WTC11 (cell line): ENCODE results near the gene AKIRIN2. TPM values are rescaled to one million over a fixed set of nuclear protein-coding genes. Genes with fewer than 3 reads are reported as not detected.

ENCODE experiments used
- ATAC-seq: fragments of 200-7000 bp; cut with Tn5 transposase; 2 replicates; pipeline ENCODE4 v1.10.0; 2021; ENCODE audit warnings: mild to moderate bottlenecking, moderate library complexity
- CTCF ChIA-PET: fragments of 300-600 bp; sonication (Branson Sonifier 250); formaldehyde crosslinking; loops from one replicate; lab custom pipeline; 2021; ENCODE audit warnings: antibody characterized with exemption; lab: Charles Lee
- POLR2A ChIA-PET: fragments of 350-600 bp; sonication (Branson Sonifier 250); formaldehyde crosslinking; loops from one replicate; lab custom pipeline; 2021; ENCODE audit warnings: antibody characterized with exemption; lab: Charles Lee
- DNase-seq: peaks from one replicate; pipeline ENCODE4 v3.0.0; 2021; ENCODE audit warnings: low spot score
- H3K27ac Mint-ChIP-seq: 2 replicates; pipeline ENCODE4 v1.8.0; 2021; ENCODE audit warnings: mixed read lengths
- H3K27me3 Mint-ChIP-seq: 2 replicates; pipeline ENCODE4 v1.8.0; 2021; ENCODE audit warnings: low read depth, mild to moderate bottlenecking, moderate library complexity, mixed read lengths
- H3K36me3 Mint-ChIP-seq: 2 replicates; pipeline ENCODE4 v1.8.0; 2021; ENCODE audit warnings: mixed read lengths
- H3K4me1 Mint-ChIP-seq: 2 replicates; pipeline ENCODE4 v1.8.0; 2022; ENCODE audit warnings: mixed read lengths
- H3K4me3 Mint-ChIP-seq: 2 replicates; pipeline ENCODE4 v1.8.0; 2021; ENCODE audit warnings: mild to moderate bottlenecking, moderate library complexity, mixed read lengths
- H3K9me3 Mint-ChIP-seq: 2 replicates; pipeline ENCODE4 v1.8.0; 2021; ENCODE audit warnings: mixed read lengths
- ARID4B ChIP-seq: sonication (generic); formaldehyde crosslinking; IDR thresholded peaks from 2 replicates; pipeline ENCODE4 v1.8.0; 2023; ENCODE audit warnings: missing genetic modification reagents, mild to moderate bottlenecking, borderline replicate concordance
- CDX4 ChIP-seq: fragments of 250-450 bp; sonication (Bioruptor Pico); IDR thresholded peaks from 2 replicates; pipeline ENCODE4 v1.9.0; 2021; ENCODE audit warnings: moderate library complexity, mild to moderate bottlenecking, inconsistent platforms, borderline replicate concordance
- CREB1 ChIP-seq: sonication (generic); formaldehyde crosslinking; IDR thresholded peaks from 2 replicates; pipeline ENCODE4 v1.8.0; 2023; ENCODE audit warnings: mild to moderate bottlenecking, missing genetic modification reagents
- E2F4 ChIP-seq: sonication (generic); formaldehyde crosslinking; IDR thresholded peaks from 2 replicates; pipeline ENCODE4 v1.8.1; 2022; ENCODE audit warnings: low read depth, mild to moderate bottlenecking, moderate library complexity, missing genetic modification reagents, borderline replicate concordance
- ELF4 ChIP-seq: sonication (generic); formaldehyde crosslinking; IDR thresholded peaks from 2 replicates; pipeline ENCODE4 v1.8.1; 2022; ENCODE audit warnings: low read depth, mild to moderate bottlenecking, moderate library complexity, missing genetic modification reagents
- GABPB1 ChIP-seq: sonication (generic); formaldehyde crosslinking; IDR thresholded peaks from 2 replicates; pipeline ENCODE4 v1.8.1; 2023; ENCODE audit warnings: mild to moderate bottlenecking, missing genetic modification reagents
- JUN ChIP-seq: sonication (generic); formaldehyde crosslinking; IDR thresholded peaks from 2 replicates; pipeline ENCODE4 v1.8.0; 2023; ENCODE audit warnings: mild to moderate bottlenecking, missing genetic modification reagents
- PRRX2 ChIP-seq: fragments of 250-450 bp; sonication (Bioruptor Pico); IDR thresholded peaks from 2 replicates; pipeline ENCODE4 v1.8.0; 2021; ENCODE audit warnings: mild to moderate bottlenecking
- USF2 ChIP-seq: sonication (generic); formaldehyde crosslinking; IDR thresholded peaks from 2 replicates; pipeline ENCODE4 v1.8.1; 2023; ENCODE audit warnings: mild to moderate bottlenecking, missing genetic modification reagents, moderate library complexity
- ZBTB21 ChIP-seq: sonication (generic); formaldehyde crosslinking; IDR thresholded peaks from 2 replicates; pipeline ENCODE4 v1.8.1; 2023; ENCODE audit warnings: mild to moderate bottlenecking, missing genetic modification reagents, borderline replicate concordance
- ZNF121 ChIP-seq: sonication (generic); formaldehyde crosslinking; IDR thresholded peaks from 2 replicates; pipeline ENCODE4 v1.8.0; 2023; ENCODE audit warnings: missing genetic modification reagents
- ZNF396 ChIP-seq: fragments of 250-450 bp; sonication (Bioruptor Pico); IDR thresholded peaks from 2 replicates; pipeline ENCODE4 v1.8.0; 2021; ENCODE audit warnings: mild to moderate bottlenecking, moderate library complexity, borderline replicate concordance
- ZSCAN18 ChIP-seq: fragments of 250-450 bp; sonication (Bioruptor Pico); IDR thresholded peaks from 2 replicates; pipeline ENCODE4 v2.1.2; 2022; ENCODE audit warnings: mild to moderate bottlenecking, moderate library complexity
- total RNA-seq: library from RNA; stranded (reverse); gene quantifications from 3 replicates; pipeline ENCODE4 v1.2.3, GENCODE V29; 2021

AKIRIN2 gene
- total RNA-seq, 1 experiment from 2014 or later, result 90.2 TPM

- ChIA-PET POLR2A (no interaction called here), CTCF (no interaction called here)
- no peak overlapping the region for H3K27ac Mint-ChIP-seq
- no peaks in the 10 kb centered on the region for H3K27me3 Mint-ChIP-seq
- DNase-seq, result no peak
- no peak overlapping the region for H3K4me3 Mint-ChIP-seq
- TF ChIP-seq CREB1, result no peak
- TF ChIP-seq PRRX2 (CRISPR knock-in tag), result no peak
- TF ChIP-seq USF2 (CRISPR knock-in tag), result no peak
- no peak for TF ChIP-seq ZNF396 (CRISPR knock-in tag)
- TF ChIP-seq CDX4 (CRISPR knock-in tag), result no peak
- no peak for TF ChIP-seq ELF4 (CRISPR knock-in tag)
- TF ChIP-seq E2F4, result no peak
- no peak for TF ChIP-seq ARID4B (CRISPR knock-in tag)
- TF ChIP-seq ZSCAN18 (CRISPR knock-in tag), result no peak
- TF ChIP-seq, all 79 proteins: peak for 0
- H3K36me3 Mint-ChIP-seq, result peaks cover 56% of the 10 kb centered on the region
- no peaks in the 10 kb centered on the region for H3K9me3 Mint-ChIP-seq
- H3K4me1 Mint-ChIP-seq, result peaks cover 27% of the 10 kb centered on the region
- ATAC-seq, result no peak
Measured at GRCh38 chr6:87656857-87657256, 45.2 kb downstream of the AKIRIN2 start.

GRCh38 chr6:87655824-87656223, 46.2 kb downstream of the AKIRIN2 start:
- peaks cover 32% of the 10 kb centered on the region for H3K4me1 Mint-ChIP-seq
- DNase-seq, result no peak
- no peaks in the 10 kb centered on the region for H3K9me3 Mint-ChIP-seq
- no peak for ATAC-seq
- no peak for TF ChIP-seq JUN (CRISPR knock-in tag)
- TF ChIP-seq, all 79 proteins: peak for 0
- Mint-ChIP-seq H3K27ac (no peak overlapping the region), H3K4me3 (no peak overlapping the region), H3K36me3 (peaks cover 50% of the 10 kb centered on the region), H3K27me3 (no peaks in the 10 kb centered on the region)
- ChIA-PET POLR2A (no interaction called here), CTCF (no interaction called here)

GRCh38 chr6:87654875-87655454, 47.1 kb downstream of the AKIRIN2 start:
- TF ChIP-seq CDX4 (CRISPR knock-in tag) (no peak), ZBTB21 (CRISPR knock-in tag) (no peak), GABPB1 (CRISPR knock-in tag) (no peak), ZNF121 (CRISPR knock-in tag) (peak; percentile 70; the same call in 1 of the 2 replicates)
- TF ChIP-seq, all 79 proteins: peak for 1
- ATAC-seq, result no peak

More at GRCh38 chr6:87654875-87655454, 47.1 kb downstream of the AKIRIN2 start:
- no peak for DNase-seq
- Mint-ChIP-seq H3K9me3 (no peaks in the 10 kb centered on the region), H3K4me1 (peaks cover 32% of the 10 kb centered on the region), H3K4me3 (no peak overlapping the region), H3K27ac (no peak overlapping the region), H3K36me3 (peaks cover 42% of the 10 kb centered on the region), H3K27me3 (no peaks in the 10 kb centered on the region)
- POLR2A ChIA-PET, result no interaction called here
- CTCF ChIA-PET, result no interaction called here
